GM21786 (cell line): Measurements from ENCODE around the gene DHRS12.

Experiments used
- ATAC-seq: cut with Tn5 transposase; IDR thresholded peaks from one replicate; pipeline ENCODE4 v1.9.1; 2021; ENCODE audit not compliant: unreplicated experiment

DHRS12 gene

DNA sequence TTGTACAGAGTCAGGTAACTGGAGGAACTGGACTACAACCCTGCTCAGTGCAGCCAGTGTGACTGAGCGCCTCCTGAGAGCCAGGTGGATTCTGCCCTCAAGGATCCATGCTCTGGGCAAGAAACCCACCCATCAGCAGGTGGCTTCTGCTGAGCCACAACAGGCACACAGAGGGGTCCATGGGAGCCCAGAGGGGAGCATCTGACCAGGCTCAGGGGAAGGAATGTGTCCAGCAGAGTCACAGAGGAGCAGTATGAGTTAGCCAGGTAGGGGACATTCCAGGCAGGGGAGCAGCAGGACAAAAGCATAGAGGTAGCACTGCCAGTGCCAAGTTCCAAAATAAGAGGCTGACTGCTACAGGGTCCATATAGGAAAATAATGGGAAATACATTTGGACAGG, 19.9 kb downstream of the DHRS12 start:
- ATAC-seq: no peak

DNA sequence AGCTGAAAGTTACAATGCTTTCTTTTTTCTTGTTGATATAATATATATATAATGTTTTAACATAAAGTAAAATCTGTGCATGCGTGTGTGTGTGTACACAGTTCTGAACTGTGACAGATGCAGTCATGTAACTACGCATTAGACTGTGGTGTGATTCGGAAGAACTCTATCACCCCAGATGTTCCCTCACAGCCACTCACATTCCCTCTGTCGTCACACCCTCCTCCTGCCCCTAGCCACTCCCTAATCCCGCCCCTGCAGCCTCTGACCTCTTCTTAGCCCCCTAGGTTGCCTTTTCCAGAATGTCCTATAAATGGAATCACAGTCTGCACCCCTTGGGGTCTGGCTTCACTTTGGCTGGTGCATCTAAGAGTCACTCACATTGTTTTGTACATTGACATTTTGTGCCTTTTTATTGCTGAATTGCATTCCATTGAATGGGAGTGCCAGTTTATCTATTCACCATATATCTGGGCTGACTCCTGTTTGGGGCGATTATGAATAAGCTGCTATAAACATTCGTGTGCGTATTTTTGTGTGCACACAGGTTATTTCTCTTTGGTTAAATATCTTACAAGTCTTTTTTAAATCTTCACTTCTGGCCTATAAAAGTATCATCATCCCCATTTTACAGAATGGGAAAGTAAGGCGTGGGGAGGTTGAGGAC, 20.4 kb downstream of the DHRS12 start:
- no peak for ATAC-seq

DNA sequence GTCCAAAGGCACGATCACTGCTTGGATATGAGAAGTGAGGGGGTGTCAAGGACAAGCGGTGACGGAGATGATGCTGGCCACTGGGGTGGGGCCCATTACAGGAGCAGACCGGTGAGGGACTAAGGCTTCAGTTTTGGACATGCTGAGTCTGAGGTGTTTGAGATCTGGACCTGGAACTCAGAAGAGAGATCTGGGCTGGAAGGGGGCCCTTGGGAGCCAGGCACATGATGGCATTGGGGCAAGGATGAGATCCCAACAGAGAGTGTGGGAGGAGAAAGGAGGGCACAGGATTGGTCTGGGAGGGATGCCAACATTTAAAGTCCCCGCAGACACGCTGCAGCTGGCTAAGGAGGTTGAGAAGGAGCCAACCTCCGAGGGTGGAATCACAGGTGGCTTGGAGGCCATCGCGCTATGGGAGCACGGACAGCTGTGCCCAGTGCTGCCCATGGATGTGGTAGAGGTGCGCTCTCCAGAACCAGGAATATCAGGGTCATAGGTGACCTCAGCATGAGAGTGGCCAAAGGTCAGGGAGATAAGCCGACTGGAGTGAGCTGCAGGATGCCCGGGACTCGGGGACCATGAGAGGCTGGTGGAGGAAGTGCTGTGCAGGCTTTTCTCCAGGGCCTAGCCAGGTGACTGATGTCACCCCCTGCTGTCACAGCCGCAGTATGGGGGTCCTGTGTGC, 21.8 kb downstream of the DHRS12 start:
- no peak for ATAC-seq

DNA sequence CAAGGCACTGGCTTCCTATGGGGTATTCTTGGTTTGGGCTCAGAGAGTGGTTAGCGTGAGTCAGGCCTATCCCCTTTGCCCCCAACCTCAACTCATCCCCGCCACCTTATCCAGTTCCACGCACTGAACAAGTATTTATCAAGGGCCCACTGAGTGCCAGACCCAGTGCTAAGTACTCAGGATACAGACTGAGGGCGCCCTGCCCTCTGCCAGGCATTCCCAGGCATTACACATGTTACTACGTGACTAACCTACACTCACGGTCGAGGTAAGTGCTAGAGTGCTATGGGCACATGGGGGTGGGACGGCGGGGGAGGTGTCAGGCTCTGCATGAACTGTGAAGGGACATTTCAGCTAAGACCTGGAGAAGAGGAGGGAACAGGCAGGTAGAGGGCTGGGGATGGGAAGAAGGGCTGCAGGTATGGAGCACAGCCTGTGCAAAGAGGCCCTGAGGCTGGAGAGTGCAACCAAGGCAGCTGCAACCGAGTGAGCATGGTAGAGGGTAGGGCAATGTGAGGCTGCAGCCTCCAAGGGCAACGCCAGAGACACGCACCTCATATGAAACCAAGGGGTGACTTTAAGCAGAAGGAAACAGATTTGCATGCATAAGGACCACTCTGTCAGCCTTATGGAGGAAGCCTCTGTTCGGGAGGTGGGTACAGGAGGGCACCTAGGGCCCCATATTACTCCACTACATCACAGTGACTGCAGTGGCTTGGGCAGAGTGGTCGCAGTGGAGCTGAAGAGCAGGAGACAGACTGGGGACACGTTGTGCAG, 22.5 kb downstream of the DHRS12 start:
- ATAC-seq: peak; percentile 75

DNA sequence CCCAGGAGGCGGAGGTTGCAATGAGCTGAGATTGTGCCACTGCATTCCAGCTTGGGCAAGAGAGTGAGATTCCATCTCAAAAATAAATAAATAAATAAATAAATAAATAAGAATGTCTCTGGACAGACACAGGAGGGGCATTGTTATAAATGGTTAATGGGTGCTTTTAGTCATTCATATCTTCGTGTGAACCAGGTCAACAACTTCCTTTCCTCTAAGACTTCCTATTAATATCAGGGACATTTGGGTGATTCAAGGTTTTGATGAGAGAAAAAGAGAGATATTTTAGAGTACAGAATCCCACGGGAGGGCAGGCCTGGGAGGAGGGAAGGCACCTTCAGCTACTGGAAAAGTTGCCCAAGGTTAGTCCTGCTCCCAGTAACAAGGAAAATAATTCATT, 23.9 kb downstream of the DHRS12 start:
- ATAC-seq: no peak

DNA sequence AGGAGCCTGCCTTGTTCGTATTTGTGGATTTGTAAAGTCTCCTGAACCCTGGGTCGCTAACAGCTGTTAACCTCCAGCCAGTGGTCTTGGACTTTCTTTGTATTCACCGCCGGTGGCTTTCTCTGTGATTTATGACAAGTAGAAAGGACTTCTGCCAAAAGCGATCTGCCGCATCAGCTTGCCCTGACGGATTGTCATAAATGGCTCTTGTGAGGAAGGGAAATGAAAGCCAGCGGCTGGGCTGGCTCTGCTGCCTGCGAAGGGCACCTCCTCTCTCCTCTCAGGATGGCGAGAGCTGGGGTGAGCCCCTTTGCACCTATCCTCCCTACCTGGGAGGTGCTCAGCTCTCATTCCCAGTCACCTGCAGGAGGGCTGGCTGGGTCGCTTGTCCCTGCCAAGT, 25.6 kb downstream of the DHRS12 start:
- no peak for ATAC-seq

DNA sequence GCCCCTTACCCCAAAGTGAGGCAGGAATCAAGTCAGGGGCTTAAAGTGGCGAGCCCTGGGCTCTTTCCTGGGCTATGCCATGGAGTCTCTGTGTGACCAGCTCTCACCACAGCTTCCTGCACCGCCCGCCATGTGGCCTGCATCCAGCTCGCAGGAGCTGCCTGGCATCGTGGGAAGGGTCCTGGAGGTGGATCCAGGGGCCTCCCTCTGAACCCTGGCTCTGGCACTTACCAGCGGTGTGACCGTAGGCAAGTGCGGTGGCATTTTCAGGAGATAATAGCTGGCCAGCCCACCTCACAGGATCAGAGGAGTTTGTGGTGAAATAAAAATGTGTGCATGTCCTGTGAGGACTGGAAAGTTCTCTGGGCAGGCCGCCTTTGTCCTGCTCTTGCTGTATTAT, 26.0 kb downstream of the DHRS12 start:
- no peak for ATAC-seq

DNA sequence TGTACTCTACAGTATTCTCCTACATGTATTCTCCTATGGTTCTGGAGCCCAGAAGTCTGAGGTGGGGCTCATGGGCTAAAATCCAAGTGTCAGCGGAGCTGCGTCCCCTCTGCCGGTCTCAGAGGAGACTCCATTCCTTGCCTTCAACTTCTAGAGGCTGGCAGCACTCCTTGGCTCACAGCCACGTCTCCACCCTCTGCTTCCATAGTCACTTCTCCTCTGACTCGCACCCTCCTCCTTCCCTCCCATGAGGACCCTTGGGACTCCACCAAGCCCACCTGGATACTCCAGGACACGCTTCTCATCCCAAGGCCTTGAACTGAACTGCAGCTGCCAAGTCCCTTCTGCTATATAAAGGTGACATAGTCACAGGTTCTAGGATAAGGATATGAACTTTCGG, 27.8 kb downstream of the DHRS12 start:
- no peak for ATAC-seq

DNA sequence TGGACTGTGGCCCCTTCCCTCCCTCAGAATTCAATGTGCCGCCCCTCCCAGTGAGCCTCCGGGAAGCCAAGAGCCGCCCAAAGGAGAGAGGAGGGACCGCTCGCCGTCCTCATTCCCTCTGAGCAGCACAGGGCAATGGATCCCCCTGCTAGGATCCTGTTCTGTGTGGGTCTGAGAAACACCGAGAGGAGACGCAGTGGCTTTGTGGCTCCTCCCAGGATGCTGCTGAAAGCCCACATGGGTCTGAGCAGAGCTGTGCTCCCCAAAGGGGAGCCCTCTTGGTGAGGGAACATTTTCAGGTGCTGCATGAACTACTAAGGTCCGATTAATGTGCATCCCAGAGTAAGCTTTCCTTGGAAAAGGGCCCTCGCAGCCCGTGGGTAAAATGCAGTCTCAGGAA, 30.4 kb downstream of the DHRS12 start:
- no peak for ATAC-seq

DNA sequence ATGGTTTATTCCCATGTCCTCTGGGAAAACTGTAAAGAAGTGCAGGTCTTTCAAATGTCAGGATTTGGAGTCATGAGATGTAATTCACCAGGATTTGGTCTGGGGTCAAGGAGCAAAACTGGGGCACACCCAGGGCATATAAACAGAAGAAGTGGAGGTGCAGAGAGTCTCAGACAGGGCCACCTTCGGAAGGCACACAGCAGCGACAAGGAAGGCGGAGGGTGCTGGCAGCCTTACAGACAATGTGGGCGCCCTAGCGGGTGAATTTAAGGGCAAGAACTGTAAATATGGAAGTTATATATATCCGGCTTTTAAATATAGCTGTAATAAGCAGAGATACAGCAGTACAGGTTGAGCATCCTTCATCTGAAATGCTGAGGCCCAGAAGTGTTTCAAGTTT, 31.2 kb downstream of the DHRS12 start:
- no peak for ATAC-seq

DNA sequence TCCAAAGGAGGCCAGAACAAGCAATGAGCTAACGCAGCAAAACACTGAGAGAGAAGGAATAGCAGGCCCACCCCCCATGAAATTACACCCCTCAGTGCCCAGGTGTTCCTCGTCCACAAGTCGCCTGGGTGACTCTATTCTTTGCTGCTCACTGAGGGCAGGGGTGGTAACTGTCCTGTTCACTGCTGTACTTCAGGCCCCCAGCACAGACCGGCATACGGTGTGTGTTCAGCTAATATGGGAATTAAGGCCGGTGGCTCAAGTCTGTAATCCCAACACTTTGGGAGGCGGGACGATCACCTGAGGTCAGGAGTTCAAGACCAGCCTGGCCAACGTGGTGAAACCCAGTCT, 31.9 kb downstream of the DHRS12 start:
- no peak for ATAC-seq

DNA sequence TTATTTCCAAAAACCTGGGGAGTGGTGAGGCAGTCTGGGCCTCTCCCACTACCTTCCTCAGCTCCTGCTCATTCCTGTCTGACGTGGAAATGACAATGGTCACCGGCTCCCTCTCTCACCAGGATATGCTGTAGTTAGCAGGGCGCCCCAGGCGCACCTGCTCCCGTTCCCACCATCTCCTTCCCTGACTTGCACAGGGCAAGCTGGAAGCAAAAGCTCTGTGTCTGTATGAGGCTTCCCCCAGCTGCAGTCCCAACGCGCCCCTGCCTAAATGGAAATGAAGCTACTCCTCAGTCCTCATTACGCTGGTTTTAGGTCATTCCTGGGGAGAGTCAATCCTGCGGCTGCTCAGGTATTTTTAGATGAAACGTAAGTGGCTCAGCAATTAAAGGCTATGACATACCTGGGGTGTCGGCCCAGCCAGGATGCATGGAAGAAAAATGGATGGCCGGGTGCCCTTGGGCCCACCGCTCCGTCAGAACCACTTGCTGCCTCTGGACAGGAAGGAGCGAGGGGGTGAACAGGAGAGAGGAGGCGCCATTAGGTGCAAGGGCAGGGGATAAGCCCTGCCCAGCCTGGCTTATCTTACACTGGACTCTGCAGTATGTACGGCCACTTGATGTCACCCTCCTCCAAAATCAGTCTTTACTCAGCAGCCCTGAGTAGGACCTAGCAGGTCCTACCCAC, 32.4 kb downstream of the DHRS12 start:
- no peak for ATAC-seq

DNA sequence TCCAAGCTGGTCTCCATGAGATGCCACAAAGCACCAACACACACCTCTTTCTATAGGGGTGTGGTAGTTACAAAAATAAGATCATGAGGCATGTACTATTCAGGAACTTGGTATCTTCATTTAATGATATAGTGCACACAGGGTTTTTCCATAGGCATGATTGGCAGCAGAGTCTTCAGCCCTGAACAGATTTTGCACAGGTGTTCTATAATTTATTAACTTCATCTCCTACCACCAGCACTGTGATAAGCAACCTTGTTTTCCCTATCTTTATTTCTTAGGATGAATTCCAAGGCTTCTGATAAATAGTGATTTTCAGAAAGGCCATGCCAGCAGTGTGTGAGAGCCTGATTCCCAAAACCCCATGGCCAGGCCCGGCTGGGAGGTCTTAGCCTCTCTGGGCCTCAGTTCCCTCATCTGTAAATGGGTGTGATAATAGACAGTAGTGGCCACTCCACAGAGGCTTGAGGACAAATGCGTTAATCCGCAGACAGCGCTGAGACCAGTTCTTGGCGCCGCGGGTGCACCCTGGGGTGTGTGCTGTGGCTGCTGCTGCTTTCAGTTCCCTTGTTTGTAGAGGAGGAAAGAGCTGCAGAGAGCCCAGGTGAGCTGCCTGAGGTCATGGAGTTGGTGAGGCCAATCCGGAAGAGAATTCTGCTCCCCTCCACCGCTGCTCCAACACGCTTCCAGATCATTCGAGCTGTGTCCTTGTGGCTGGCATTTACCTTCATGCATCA, 33.1 kb downstream of the DHRS12 start:
- ATAC-seq: no peak

DNA sequence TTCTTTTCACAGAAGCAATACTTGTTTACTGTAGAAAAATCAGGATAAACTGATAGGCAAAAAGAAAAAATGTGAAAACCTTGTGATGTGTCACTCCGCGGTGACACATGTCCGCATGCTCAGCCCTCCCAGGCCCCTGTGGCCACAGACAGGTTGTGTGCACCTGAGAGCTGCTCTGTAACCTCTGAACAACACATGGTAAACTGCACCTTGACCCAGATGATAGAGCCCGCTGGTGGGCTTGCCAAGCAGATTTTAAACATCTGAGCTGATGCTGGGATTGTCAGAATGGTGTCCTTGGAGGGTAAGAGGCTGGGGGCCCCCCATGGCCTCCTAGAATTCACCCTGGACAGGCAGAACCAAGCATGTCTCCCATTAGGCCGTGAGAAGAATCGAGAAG, 33.8 kb downstream of the DHRS12 start:
- ATAC-seq: no peak

DNA sequence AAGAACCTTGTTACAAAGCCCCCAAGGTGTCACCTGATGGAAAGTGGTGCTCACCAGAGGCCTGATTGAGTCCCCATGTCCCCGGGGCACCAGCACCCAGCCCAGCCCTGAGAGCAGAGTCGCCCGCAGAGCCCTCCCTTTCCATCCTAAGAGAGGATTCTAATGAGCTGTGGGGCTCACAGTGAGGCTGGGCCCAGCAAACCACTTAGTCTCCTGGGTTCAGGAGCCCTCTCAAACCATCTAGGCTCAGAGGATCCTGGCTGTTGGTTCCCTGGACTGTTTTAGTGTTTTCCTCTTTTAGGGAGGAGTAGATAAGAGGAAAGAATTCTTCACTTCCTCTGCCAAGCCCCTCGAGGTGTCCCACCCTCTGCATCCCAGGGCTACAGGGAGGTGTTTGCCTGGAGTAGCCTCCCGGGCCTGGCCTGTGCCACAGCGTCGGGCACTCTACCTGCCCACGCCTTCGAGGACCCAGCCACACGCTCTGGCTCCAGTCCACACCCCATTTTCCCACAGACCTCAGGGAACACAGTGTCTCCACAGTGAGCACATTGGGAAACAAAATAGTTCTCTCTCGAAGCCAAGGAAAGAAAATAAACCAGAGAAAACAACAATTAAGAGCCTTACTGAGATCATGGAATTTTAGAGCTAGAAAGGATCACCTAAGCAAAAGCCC, 34.4 kb downstream of the DHRS12 start:
- ATAC-seq: no peak

DNA sequence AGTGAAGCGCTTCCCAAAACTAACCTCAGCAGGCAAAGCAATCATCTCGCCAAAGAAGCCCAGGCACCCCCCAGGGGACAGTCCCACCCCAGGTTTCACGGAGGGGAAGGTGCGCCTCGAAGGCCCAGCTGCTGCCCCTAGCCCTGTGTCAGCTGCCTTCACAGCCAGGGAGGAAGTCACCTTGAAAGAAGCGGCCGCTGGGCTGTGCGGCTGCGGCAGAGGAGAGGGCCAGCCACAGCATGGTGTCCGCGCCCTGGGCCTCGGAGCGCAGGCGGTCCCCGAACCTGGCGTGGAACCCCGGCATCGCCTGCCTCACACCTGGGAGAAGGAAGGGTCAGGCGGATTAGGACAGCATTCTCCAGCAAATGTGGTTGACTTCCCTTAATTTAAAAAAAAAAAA, 35.0 kb downstream of the DHRS12 start:
- no peak for ATAC-seq

DNA sequence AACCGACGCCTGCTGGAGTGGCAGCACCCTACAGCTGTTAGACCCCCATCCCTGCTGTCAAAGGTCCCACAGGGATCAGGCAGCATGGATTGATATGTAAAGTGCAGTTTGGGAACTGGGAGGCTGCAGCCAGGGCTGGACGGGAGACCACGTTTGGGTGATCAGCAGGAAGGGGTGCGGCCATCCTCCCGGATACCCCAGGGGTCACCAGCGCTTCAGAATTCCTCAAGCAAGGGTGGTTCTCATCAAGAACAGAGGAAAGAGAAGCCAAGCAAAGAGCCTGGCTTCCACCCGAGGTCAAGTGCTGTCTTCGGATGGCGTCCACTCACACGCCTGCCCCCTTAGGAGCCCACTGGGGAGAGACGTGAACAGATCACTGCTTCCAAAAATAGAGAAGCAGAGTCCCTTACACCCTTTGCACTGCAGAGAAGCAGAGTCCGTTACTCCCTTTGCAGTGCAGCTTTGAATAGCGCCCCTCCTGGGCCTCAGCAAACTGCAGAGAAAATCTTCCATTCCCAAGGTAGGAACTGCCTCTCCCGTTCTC, 35.5 kb downstream of the DHRS12 start:
- no peak for ATAC-seq

DNA sequence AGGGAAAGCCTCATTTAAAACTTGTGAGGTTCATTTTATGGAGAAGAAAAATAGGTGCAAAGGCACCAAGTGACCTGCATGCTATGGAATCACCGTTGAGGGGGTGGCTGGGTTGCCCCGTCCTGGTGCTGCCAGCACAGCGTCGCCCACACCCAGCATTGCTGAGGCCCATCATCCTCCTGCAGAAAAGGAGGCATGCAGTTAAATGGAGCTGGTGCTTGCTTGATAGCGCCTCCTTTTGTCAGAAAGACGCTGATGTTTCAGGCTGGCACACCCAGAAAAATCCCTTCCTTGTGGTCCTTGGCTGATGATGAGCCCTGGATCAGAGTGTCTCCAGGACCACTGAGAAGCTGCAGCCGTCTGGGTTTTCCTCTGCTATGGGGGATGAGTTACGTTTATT, 36.9 kb downstream of the DHRS12 start:
- ATAC-seq: no peak

DNA sequence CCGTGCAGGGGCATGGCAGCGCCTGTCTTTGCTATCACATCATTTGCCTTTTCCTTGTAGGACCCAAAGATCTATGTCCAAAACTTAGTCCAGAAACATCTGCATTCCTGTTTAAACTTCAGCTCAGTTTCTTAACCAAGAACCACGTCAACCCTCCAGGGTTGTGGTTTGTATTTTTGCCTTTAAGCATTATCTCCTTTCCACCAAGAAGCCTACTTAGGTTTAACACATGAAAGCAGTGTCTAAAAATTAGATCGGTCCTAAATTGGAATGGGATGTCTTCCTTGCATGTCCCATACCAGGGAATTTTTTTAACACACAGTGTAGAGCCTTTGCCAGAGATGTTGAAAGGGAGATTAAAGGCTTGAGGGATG, 38.8 kb downstream of the DHRS12 start:
- ATAC-seq: no peak
